ENCODE measurements around the gene TBC1D19.

DNA sequence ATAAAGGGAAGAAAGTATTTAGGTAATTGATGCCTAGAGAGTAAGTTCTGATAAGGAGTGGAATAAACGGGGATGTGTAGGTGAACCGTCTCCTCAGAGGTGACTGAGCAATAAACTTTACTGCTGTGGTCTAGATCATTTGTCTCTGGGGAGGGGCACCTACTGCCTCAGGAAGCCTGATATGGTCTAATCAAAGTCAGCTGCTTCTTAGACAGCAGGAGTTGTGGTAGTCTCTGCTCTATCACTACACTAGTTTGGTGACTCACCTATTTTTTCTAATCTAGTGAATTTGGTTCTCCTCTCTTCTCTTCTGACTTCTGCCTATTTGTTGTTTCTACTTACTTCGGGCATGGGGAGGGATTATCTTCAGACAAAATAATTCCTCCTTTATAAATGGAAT lies 181.6 kb downstream of the TBC1D19 start:
- TF ChIP-seq, protein P1, sequence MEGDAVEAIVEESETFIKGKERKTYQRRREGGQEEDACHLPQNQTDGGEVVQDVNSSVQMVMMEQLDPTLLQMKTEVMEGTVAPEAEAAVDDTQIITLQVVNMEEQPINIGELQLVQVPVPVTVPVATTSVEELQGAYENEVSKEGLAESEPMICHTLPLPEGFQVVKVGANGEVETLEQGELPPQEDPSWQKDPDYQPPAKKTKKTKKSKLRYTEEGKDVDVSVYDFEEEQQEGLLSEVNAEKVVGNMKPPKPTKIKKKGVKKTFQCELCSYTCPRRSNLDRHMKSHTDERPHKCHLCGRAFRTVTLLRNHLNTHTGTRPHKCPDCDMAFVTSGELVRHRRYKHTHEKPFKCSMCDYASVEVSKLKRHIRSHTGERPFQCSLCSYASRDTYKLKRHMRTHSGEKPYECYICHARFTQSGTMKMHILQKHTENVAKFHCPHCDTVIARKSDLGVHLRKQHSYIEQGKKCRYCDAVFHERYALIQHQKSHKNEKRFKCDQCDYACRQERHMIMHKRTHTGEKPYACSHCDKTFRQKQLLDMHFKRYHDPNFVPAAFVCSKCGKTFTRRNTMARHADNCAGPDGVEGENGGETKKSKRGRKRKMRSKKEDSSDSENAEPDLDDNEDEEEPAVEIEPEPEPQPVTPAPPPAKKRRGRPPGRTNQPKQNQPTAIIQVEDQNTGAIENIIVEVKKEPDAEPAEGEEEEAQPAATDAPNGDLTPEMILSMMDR (IDR thresholded peaks at IDR 0.05), result no peak
- TF ChIP-seq POLR2AphosphoS5 (IDR thresholded peaks at IDR 0.05), result no peak
